Measurements from ENCODE around the gene EMC8.
A peak's percentile ranks its signal among the peaks of the same experiment; 100 is the strongest.
"Not testable (repeated sequence)": the region's sequence is repeated elsewhere in the genome, so short reads cannot be mapped to it uniquely, and the experiment has no call there.

Gene EMC8

DNA sequence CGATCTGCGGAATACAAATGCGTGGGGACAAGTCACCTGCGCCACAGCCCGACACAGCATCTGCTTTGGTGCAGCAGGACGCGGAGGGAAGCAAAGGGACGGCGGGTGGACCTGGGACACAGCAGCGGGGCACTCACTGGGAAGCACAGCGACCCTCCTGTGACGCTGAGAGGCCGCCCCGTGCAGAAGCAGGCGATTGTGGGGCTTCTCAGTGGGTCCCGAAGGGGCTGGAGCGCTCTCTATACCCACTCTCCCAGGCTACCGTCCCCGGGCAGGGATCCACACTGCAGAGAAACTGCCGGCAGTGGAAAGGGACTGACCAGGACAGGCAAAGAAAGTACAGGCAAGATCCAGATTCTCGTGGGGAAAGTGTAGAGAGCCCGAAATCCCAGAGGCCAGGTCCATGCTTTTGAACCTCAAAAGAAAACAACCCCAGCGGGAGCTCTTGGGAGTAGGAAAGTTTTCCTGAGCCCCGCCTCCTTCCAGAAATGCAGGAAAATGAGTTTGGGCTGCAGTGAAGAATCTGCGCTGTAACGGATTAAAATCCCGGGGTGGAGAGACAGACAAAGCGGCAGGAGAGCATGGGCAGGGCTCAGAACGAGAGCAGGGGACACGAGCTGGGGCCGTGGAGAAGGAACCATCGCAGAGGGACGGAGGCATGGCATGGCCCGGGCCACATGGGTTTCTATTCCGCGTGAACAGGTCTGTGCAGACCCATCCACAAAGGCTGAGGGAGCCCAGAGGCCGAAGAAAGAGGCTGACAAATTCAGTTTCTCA lies 12.9 kb upstream of the EMC8 start:
- DNase-seq: no peak

DNA sequence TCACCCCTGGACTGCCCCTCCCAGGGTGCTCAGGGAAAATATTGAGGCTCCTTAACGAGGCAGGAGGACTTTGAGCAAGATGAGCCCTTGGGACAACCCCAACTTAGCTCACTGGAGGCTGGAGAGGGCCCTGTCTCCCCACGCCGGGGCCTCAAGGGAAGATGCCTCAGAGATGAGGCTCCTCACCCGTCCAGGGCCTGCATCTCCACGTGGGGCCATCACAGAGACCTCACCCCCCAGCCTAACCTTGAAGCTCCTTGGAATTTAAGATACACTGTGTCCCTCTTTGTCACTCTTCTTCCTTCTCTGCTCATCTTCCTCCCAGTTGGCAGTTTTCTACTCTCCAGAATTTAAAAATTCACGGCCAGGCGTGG lies 11.4 kb upstream of the EMC8 start:
- DNase-seq: no peak

DNA sequence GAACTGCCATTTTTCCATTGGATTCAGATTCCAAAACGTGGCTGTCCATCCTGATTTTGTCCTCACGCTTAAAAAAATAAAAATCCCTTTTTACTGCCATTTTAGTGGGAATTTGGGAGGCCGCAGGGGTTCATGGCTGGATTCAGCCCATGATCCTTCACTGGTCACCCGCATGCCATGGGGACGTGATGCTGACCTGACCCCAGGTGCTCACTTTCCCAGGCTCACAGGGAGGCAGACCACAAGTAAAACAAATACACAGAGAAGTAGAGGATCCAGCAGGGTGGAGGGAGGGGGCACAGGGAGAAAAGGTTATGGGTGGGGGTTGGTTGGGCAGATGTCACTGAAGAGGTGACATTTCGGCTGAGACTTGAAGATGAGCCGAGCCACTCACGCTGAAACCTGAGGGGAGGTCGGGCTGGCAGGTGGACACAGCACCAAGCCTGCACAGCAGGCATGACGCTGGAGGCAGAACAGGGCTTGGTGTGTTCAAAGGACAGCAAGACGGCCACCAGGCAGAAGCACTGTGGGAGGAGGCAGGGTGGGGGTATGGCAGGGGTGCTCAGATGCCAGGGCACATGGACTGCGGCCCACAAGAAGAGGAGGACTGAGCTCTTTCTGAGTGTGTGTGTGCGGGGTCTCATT lies 10.9 kb upstream of the EMC8 start:
- DNase-seq: no peak

DNA sequence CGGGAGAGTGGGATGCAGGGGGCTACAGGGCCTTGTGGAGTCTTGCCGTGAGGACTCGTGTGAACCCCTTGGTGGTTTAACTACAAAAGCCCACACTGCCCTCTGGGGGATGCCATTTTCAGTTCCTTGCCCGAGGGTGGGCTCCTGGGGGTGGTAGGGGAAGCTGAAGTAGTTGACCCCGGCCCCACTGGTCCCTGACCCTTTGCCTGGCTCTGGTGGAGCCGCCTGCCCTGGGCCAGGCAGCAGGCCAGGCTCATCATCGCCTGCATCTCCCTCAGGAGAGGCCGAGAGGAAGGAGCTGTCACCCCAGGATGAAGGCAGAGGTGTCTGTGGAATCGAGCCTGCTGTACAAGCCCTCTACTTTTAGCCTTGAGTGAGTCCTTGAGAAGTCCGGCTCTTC lies 10.3 kb upstream of the EMC8 start:
- no peak for DNase-seq

- DNase-seq: no peak
Observed at GRCh38 chr16:85808926-85809325, 9.6 kb upstream of the EMC8 start.

GRCh38 chr16:85808104-85808503 lies 8.8 kb upstream of the EMC8 start:
- DNase-seq: not testable (repeated sequence)

DNA sequence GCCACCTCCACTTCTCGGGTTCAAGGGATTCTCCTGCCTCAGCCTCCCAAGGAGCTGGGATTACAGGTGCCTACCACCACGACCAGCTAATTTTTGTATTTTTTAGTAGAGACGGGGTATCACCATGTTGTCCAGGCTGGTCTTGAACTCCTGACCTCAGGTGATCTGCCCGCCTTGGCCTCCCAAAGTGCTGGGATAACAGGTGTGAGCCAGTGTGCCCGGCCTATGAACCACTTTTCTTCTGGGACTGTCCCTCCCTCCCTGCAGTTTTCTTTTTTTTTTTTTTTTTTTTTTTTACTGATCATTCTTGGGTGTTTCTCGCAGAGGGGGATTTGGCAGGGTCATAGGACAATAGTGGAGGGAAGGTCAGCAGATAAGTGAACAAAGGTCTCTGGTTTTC lies 8.0 kb upstream of the EMC8 start:
- DNase-seq: not testable (repeated sequence)

DNA sequence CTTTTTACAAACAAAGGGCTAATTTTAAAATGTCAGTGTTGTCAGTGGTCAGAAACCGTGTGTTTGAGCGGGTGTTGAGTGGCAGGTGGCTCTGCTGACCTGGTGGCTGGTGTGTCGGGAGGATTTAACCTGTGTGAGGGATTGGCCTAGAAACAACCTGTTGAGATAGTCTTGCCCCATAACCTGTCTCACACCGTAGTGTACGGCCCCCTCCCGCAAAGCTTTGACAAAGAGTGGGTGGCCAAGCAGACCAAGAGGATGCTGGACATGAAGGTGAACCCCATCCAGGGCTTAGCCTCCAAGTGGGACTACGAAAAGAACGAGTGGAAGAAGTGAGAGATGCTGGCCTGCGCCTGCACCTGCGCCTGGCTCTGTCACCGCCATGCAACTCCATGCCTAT lies 7.2 kb upstream of the EMC8 start:
- no peak for DNase-seq

DNA sequence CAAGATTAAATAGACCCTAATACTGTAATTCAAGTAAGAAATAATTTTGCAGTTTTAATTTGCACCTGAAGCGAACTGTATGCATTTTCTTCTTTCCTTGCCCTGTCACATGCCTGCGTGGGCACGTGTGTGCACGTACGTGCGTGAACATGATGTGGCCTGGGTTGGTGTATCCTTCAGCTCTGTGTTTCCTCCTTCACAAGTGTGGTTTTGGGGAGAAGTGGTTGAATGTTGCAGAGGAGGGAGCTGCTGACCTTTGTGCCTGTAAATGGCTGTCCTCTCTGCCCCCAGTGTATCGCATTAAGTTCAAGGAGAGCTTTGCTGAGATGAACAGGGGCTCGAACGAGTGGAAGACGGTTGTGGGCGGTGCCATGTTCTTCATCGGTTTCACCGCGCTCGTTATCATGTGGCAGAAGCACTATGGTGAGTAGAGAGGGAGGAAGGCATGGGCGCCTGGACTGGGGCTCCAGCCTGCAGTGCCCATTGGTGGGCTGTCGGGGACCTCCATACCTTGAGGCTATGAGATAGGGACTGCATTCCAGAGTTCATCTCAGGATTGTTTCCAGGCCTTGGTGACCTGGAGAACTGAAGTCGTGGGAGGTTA lies 6.2 kb upstream of the EMC8 start:
- no peak for DNase-seq

- DNase-seq: no peak
Observed at GRCh38 chr16:85803570-85803969, 4.2 kb upstream of the EMC8 start.

GRCh38 chr16:85800321-85800669 lies 951 bp upstream of the EMC8 start:
- DNase-seq: peak in 1 of 3 donors; percentile 48

DNA sequence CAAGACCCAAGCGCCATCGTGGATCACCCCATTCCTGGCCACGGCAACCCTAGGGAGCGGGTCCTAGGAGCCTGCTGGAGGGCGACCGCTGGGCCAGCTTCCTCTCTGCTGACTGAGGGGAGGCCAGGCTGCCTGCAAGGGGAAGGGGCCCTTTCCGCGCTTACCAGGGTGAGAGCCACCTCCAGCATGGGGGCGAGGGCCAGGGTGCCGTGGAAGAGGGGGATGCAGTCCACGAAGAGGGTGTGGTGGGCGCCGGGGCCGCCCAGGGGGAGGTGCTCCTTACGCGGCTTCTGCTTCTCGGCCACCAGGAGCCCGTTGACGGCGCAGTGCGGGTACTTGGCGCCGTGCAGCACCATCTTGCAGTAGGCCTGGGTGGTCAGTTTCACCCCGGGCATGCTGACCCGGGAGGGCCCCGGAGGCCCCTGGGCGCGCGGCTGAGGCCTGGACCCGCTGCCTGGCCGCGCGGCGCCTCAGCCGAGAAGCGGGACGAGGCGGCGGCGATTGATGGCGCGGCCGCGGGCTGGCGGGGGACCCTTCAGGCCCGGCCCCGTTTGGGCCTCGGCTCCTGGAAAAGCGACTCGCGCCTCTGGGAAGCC lies 345 bp downstream of the EMC8 start:
- peak; percentile 51 to 72 (median 56) for DNase-seq

DNA sequence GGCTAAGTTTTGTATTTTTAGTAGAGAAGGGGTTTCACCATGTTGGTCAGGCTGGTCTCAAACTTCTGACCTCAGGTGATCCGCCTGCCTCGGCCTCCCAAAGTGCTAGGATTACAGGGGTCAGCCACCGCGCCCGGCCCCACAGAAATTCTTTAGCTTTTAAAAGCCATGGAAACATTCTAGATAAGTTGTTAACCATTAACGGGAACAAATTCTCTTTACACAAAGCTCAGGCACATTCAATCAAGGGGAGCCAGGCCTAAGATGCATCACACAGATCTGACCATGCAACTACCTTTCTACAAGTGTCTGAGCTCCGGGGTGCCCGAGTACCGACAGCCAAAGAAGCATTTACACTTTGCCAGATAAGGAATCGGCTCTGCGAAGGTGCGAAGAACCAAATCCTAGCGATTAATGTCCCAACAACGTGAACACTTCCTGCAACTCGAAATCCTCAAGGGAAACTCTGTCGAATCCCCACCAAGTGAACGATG lies 1.0 kb downstream of the EMC8 start:
- no peak for DNase-seq

GRCh38 chr16:85796599-85796998 lies 2.7 kb downstream of the EMC8 start:
- no peak for DNase-seq

DNA sequence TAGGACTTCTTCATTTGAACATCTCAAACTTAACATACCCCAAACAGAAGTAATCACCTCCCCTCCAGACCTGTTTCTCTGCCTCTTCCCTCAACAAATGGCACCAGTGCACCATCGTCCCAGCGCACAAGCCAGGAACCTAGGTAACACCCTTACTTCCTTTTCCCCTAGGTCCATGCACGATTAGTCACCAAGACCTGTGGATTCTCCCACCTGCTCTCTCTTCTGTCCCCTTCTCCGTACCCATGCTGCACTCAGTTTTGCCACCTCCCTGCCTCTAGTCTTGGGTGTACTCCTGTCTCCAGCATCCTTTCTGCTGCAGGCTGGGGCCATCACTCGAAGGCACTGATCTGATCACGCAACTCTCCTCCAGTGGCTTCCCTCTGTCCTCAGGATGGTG lies 3.2 kb downstream of the EMC8 start:
- no peak for DNase-seq

DNA sequence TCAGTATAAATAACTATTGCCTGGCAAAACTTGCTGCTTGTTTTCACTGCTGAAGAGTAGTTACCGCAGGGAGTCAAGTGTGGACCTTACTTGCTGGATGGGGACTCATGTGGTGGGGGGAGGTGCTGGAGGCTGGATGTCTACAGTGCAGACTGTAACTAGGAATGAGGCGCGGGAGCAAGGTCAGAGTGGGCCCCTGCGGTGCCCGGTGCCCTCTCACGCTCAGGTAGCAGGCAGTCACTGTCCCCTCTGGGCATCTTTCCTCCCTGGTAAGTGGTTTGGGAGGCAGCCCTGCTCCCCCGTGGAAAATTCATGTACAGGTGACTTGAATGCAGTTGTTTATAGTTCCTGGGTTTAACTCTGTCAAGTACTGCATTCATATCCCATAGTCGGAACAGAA lies 4.6 kb downstream of the EMC8 start:
- DNase-seq: no peak

DNA sequence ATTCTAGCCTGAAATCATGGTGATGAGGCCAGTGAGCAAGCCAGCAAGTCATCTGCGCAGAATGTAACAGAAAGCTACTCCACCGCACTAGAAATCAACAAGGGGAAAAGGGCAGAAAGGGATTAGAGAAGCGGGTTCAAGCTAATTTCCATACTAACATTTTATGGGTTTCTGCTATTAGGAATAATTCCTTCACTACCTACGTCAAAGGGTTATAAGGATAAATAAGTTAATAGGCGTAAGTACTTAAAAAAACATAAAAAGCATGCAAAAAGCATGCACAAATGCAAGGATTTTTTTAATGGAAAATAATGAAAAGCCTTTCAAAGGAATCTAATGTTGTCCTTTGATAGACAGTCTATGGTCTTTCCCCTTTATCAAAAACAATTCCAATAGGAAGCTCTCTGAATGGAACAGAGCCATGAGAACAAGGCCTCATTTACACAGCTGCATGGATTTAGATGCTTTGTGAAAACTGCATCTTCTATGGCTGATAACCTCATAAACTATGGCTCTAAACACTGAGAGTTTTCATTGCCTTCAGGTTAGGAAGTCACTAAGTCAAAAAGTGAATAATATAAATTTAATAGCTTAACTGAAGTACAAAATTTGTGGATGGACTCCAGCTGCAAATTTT lies 5.6 kb downstream of the EMC8 start:
- no peak for DNase-seq

DNA sequence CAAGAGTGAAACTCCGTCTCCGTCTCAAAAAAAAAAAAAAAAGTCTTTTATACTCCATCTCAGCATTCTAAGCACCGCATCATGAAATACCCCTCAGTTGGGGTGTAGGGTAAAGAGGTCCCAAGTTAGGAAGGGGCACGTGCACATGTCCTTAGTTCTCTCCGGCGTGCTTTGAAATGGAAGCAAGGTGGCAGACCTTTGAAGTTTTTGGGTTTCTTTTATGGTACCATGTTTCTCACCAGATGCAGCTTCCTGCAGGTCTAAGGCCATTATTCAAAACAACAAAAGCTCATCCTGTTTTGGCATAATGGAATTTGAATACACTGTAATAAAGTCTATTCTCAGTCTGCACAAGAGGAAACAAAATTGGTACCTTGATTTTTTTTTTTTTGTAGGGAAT lies 9.6 kb downstream of the EMC8 start:
- DNase-seq: no peak

DNA sequence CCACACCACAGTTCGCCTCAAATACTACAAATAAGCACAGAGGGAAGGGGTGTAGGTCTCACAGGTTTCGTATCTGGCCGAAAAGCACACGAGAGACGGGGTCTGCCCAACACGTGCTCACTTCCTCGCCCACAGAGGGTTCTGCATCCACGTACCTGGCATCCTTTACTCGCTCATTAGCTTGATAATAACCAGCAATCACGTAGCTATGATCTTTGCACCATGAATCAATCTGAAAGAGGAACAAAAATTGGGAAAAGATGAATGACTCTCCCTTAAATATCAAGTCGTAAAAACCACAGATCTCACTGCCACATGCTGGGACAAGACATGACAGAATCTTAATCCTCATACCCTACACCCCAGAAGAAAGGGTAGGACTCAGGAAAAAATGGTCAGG lies 10.5 kb downstream of the EMC8 start:
- DNase-seq: peak in 1 of 3 donors; percentile 7

- DNase-seq: no peak
Observed at GRCh38 chr16:85785927-85786326, 13.4 kb downstream of the EMC8 start.

DNA sequence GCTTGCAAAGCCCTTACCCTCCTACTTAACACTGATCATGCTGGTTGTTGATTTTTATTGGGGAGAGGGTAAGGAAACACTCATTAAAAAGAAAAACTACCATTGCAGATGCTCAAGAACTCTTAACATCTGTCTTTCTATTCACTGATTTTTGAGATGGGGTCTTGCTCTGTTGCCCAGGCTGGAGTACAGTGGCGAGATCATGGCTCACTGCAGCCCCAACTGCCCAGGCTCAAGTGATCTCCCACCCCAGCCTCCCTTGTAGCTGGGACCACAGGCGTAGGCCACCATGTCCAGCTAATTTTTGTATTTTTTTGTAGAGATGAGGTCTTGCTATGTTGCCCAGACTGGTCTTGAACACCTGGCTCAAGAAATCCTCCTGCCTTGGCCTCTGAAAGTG lies 14.5 kb downstream of the EMC8 start:
- no peak for DNase-seq

GRCh38 chr16:85783441-85783840 lies 15.9 kb downstream of the EMC8 start:
- DNase-seq: no peak

- DNase-seq: no peak
Observed at GRCh38 chr16:85782451-85782850, 16.9 kb downstream of the EMC8 start.
